IMR-90 (cell line): ENCODE data around the gene FGA. TPM values are rescaled to one million over a fixed set of nuclear protein-coding genes. Genes with fewer than 3 reads are reported as not detected.

ENCODE experiments used
- ATAC-seq: fragments of 200-7000 bp; cut with Tn5 transposase; 2 replicates; pipeline ENCODE4 v1.9.1; 2020; ENCODE audit warnings: low read depth, mild to moderate bottlenecking, moderate library complexity
- BruUV-seq: library from RNA; stranded (reverse); fragments of 400-500 nt; replicated peaks from 2 replicates; lab custom pipeline; 2021; lab: Mats Ljungman, UMichigan
- CTCF ChIA-PET: fragments of 300-600 bp; formaldehyde crosslinking; extraction: SDS; loops from one replicate; lab custom pipeline; 2021; ENCODE audit warnings: antibody characterized with exemption; lab: Yijun Ruan, JAX
- POLR2A ChIA-PET: fragments of 300-600 bp; sonication (Branson Sonifier 250); formaldehyde crosslinking; loops from one replicate; lab custom pipeline; 2022; ENCODE audit warnings: antibody characterized with exemption; ENCODE audit not compliant: unreplicated experiment; lab: Charles Lee
- DNase-seq: peaks from one replicate; pipeline ENCODE4 v3.0.0; 2013
- H2AFZ ChIP-seq: replicated peaks from 2 replicates; pipeline ENCODE3; 2013; ENCODE audit warnings: low read length, mild to moderate bottlenecking; ENCODE audit not compliant: poor library complexity
- H2AK5ac ChIP-seq: 2 replicates; pipeline ENCODE4 v1.6.1; 2013; ENCODE audit warnings: low read depth, low read length, inconsistent platforms
- H2AK9ac ChIP-seq: replicated peaks from 2 replicates; pipeline ENCODE3; 2013; ENCODE audit warnings: mild to moderate bottlenecking, low read depth, low read length, moderate library complexity; ENCODE audit not compliant: poor library complexity
- H2BK120ac ChIP-seq: 2 replicates; pipeline ENCODE4 v1.6.1; 2013; ENCODE audit warnings: low read depth, low read length, inconsistent platforms
- H2BK15ac ChIP-seq: 3 replicates; pipeline ENCODE4 v1.6.1; 2013; ENCODE audit warnings: low read depth, low read length, inconsistent platforms
- H2BK20ac ChIP-seq: 2 replicates; pipeline ENCODE4 v1.6.1; 2013; ENCODE audit warnings: low read depth, mild to moderate bottlenecking, inconsistent platforms, low read length, moderate library complexity
- H2BK5ac ChIP-seq: 2 replicates; pipeline ENCODE4 v1.6.1; 2013; ENCODE audit warnings: mild to moderate bottlenecking, low read depth, low read length, inconsistent platforms; ENCODE audit not compliant: poor library complexity, severe bottlenecking
- H3K14ac ChIP-seq: replicated peaks from 2 replicates; pipeline ENCODE4 v1.6.1; 2013; ENCODE audit warnings: low read depth, low read length, inconsistent platforms
- H3K18ac ChIP-seq: 2 replicates; pipeline ENCODE4 v1.6.1; 2013; ENCODE audit warnings: low read depth, low read length, control low read depth
- H3K23ac ChIP-seq: 2 replicates; pipeline ENCODE4 v1.6.1; 2013; ENCODE audit warnings: low read depth, low read length, inconsistent platforms
- H3K27ac ChIP-seq: 2 replicates; pipeline ENCODE4 v1.5.1; 2013; ENCODE audit warnings: mild to moderate bottlenecking, control low read depth, low read length; ENCODE audit not compliant: insufficient read depth
- H3K27me3 ChIP-seq: 2 replicates; pipeline ENCODE4 v1.6.1; 2013; ENCODE audit warnings: low read length; ENCODE audit not compliant: control insufficient read depth, insufficient read depth
- H3K36me3 ChIP-seq: 2 replicates; pipeline ENCODE4 v1.6.1; 2013; ENCODE audit warnings: low read length, mixed read lengths; ENCODE audit not compliant: control insufficient read depth, insufficient read depth
- H3K4ac ChIP-seq: 2 replicates; pipeline ENCODE4 v1.6.1; 2013; ENCODE audit warnings: low read depth, low read length, inconsistent platforms
- H3K4me1 ChIP-seq: 2 replicates; pipeline ENCODE4 v1.6.1; 2013; ENCODE audit warnings: low read length, mixed read lengths; ENCODE audit not compliant: control insufficient read depth, insufficient read depth
- H3K4me2 ChIP-seq: 2 replicates; pipeline ENCODE4 v1.6.1; 2013; ENCODE audit warnings: low read depth, mild to moderate bottlenecking, control low read depth, low read length, moderate library complexity
- H3K4me3 ChIP-seq: 2 replicates; pipeline ENCODE4 v1.5.1; 2013; ENCODE audit warnings: low read depth, mild to moderate bottlenecking, control low read depth, low read length, moderate library complexity; ENCODE audit not compliant: insufficient read depth
- H3K56ac ChIP-seq: 2 replicates; pipeline ENCODE4 v1.6.1; 2013; ENCODE audit warnings: low read length, inconsistent platforms; ENCODE audit not compliant: insufficient read depth; ENCODE audit errors: extremely low read depth
- H3K79me1 ChIP-seq, 2 experiments: 2 replicates each; pipeline ENCODE4 v1.6.1; 2013; ENCODE audit warnings: low read length in 2 of 2, inconsistent platforms in 1 of 2, low read depth in 1 of 2
- H3K9ac ChIP-seq: 2 replicates; pipeline ENCODE4 v1.6.1; 2013; ENCODE audit warnings: low read depth, low read length, control low read depth
- H3K9me1 ChIP-seq: 2 replicates; pipeline ENCODE4 v1.6.1; 2013; ENCODE audit warnings: low read length, inconsistent platforms; ENCODE audit not compliant: insufficient read depth
- H3K9me3 ChIP-seq: 2 replicates; pipeline ENCODE4 v1.6.1; 2013; ENCODE audit warnings: low read length; ENCODE audit not compliant: control insufficient read depth, insufficient read depth
- H4K20me1 ChIP-seq: 2 replicates; pipeline ENCODE4 v1.6.1; 2013; ENCODE audit warnings: low read length, inconsistent platforms; ENCODE audit not compliant: insufficient read depth
- H4K5ac ChIP-seq: 2 replicates; pipeline ENCODE4 v1.6.1; 2013; ENCODE audit warnings: mild to moderate bottlenecking, low read depth, low read length, control low read depth
- H4K8ac ChIP-seq, 2 experiments: 2 replicates each; pipeline ENCODE4 v1.6.1; 2013; ENCODE audit warnings: low read depth in 2 of 2, low read length in 2 of 2, control low read depth in 1 of 2, inconsistent platforms in 1 of 2
- H4K91ac ChIP-seq: 2 replicates; pipeline ENCODE4 v1.6.1; 2013; ENCODE audit warnings: low read depth, low read length, inconsistent platforms; ENCODE audit not compliant: insufficient read depth
- BHLHE40 ChIP-seq: fragments of 150-350 bp; IDR thresholded peaks from 2 replicates; pipeline ENCODE4 v1.6.1; 2016; ENCODE audit warnings: mild to moderate bottlenecking, low read depth, low read length
- FOS ChIP-seq: fragments of 150-350 bp; IDR thresholded peaks from 2 replicates; pipeline ENCODE4 v1.6.1; 2016; ENCODE audit warnings: low read depth, low read length
- MAZ ChIP-seq: IDR thresholded peaks from 2 replicates; pipeline ENCODE4 v1.6.1; 2012; ENCODE audit warnings: low read depth, mild to moderate bottlenecking, low read length, improper control_type of control experiment, moderate library complexity, borderline replicate concordance
- MXI1 ChIP-seq: IDR thresholded peaks from 2 replicates; pipeline ENCODE4 v1.6.1; 2012; ENCODE audit warnings: low read depth, mild to moderate bottlenecking, low read length, moderate library complexity, borderline replicate concordance
- POLR2A ChIP-seq: IDR thresholded peaks from 2 replicates; pipeline ENCODE4 v1.6.1; 2012; ENCODE audit warnings: mild to moderate bottlenecking, low read depth, low read length
- RAD21 ChIP-seq: IDR thresholded peaks from 2 replicates; pipeline ENCODE4 v1.6.1; 2012; ENCODE audit warnings: low read length, improper control_type of control experiment
- RCOR1 ChIP-seq: IDR thresholded peaks from 2 replicates; pipeline ENCODE4 v1.6.1; 2012; ENCODE audit warnings: mild to moderate bottlenecking, low read length, improper control_type of control experiment; ENCODE audit not compliant: insufficient replicate concordance
- RFX5 ChIP-seq: IDR thresholded peaks from 2 replicates; pipeline ENCODE4 v1.8.0; 2012; ENCODE audit warnings: low read depth, mild to moderate bottlenecking, low read length, moderate library complexity
- SMC3 ChIP-seq: fragments of 150-350 bp; IDR thresholded peaks from 2 replicates; pipeline ENCODE4 v1.6.1; 2016; ENCODE audit warnings: low read depth, mild to moderate bottlenecking, antibody characterized with exemption, low read length, moderate library complexity
- WGBS, 2 experiments: methylation state at CpG; one replicate each; pipeline versions ENCODE4 v1.1.5 to v1.1.7; 2013; ENCODE audit warnings: missing lambda C conversion rate in 2 of 2; ENCODE audit not compliant: insufficient read length in 1 of 2; ENCODE audit errors: extremely low coverage in 2 of 2; 5-methylcytosine and 5-hydroxymethylcytosine counted together
- dilution Hi-C: fragments of 300-500 bp; cut with HindIII; formaldehyde crosslinking; loops from one replicate; pipeline ENCODE4 v1.14.3; 2018; ENCODE audit warnings: low sequenced_read_pairs; ENCODE audit not compliant: unreplicated experiment
- in situ Hi-C: fragments of 300-500 bp; cut with MboI; formaldehyde crosslinking; loops from 3 replicates; pipeline ENCODE4 v1.14.3; 2019; ENCODE audit warnings: low sequenced_read_pairs, inconsistent platforms, mixed read lengths
- intact Hi-C: fragments of 100-400 bp; cut with micrococcal nuclease; formaldehyde crosslinking; loops from 2 replicates; pipeline ENCODE4 v1.10.0; 2022
- polyA plus RNA-seq, 3 experiments: library from polyadenylated mRNA; depleted of rRNA; stranded (reverse); fragments of >200 nt; gene quantifications; 2 replicates each; pipeline ENCODE4 v1.2.3, GENCODE V29; 2012; ENCODE audit warnings: low replicate concordance in 1 of 3
- total RNA-seq: library from RNA; depleted of rRNA; stranded (reverse); fragments of >200 nt; gene quantifications from 2 replicates; pipeline ENCODE4 v1.2.3, GENCODE V29; 2012

The FGA gene
- total and polyA plus RNA-seq, 2 of the 4 experiments (the other 2 are of a cell fraction), result not detected

GRCh38 chr4:154584259-154584658, 6.3 kb downstream of the FGA start:
- no peaks in the 10 kb centered on the region for H4K20me1 ChIP-seq
- intact Hi-C loops, result no loop called here
- H3K14ac ChIP-seq, result no peak overlapping the region
- no peak overlapping the region for H2AFZ ChIP-seq
- no peak overlapping the region for H3K56ac ChIP-seq
- H3K23ac ChIP-seq, result no peak overlapping the region
- H3K9ac ChIP-seq, result no peak overlapping the region
- no peak overlapping the region for H3K18ac ChIP-seq
- H4K8ac ChIP-seq, result no peak overlapping the region
- H3K79me1 ChIP-seq, result no peaks in the 10 kb centered on the region
- no peak overlapping the region for H2BK15ac ChIP-seq
- DNase-seq (no peak), ATAC-seq (no peak)
- no peak overlapping the region for H2BK120ac ChIP-seq
- H3K9me1 ChIP-seq, result no peaks in the 10 kb centered on the region
- no peaks in the 10 kb centered on the region for H3K36me3 ChIP-seq
- no peak overlapping the region for H3K27ac ChIP-seq
- 100% methylated on average over 1 of the region's 5 CpGs; no CpG with 5 or more reads in 1 of the 2 experiments for WGBS, 2 experiments
- BruUV-seq, result no TSS peak
- no peak overlapping the region for H2BK20ac ChIP-seq
- H3K4me2 ChIP-seq, result no peak overlapping the region
- H4K5ac ChIP-seq, result no peak overlapping the region
- no peak overlapping the region for H2BK5ac ChIP-seq
- CTCF ChIA-PET, result no interaction called here
- H3K4ac ChIP-seq, result no peak overlapping the region
- H3K27me3 ChIP-seq, result no peaks in the 10 kb centered on the region
- dilution Hi-C loops, result no loop called here
- no peak for TF ChIP-seq SMC3
- TF ChIP-seq RAD21, result no peak
- no peak for TF ChIP-seq RCOR1
- TF ChIP-seq BHLHE40, result no peak
- no peak for TF ChIP-seq FOS
- no peak for TF ChIP-seq MXI1
- TF ChIP-seq RFX5, result no peak
- no peak for TF ChIP-seq POLR2A
- no peak for TF ChIP-seq MAZ
- POLR2A ChIA-PET, result no interaction called here
- no peaks in the 10 kb centered on the region for H3K9me3 ChIP-seq
- H3K4me1 ChIP-seq, result no peaks in the 10 kb centered on the region
- H2AK5ac ChIP-seq, result no peak overlapping the region
- H4K91ac ChIP-seq, result no peak overlapping the region
- in situ Hi-C loops, result no loop called here
- H3K4me3 ChIP-seq, result no peak overlapping the region
- H2AK9ac ChIP-seq, result no peak overlapping the region
